Mammary epithelial cell (primary cell): Measurements from ENCODE around the gene CFAP221.

Experiments used
- EZH2 ChIP-seq: IDR thresholded peaks from 2 replicates; pipeline ENCODE4 v1.6.1; 2012; ENCODE audit warnings: low read length, inconsistent platforms, borderline replicate concordance
- TF ChIP-seq, protein P1 (sequence below), 2 donors: IDR thresholded peaks in 1 of 2; conservative IDR thresholded peaks in 1 of 2; 2 replicates each; pipeline ENCODE4 v1.5.1; 2011 to 2012; ENCODE audit warnings: inconsistent platforms in 2 of 2, low read length in 2 of 2, mild to moderate bottlenecking in 2 of 2, control low read depth in 1 of 2, low read depth in 1 of 2; ENCODE audit not compliant: insufficient read depth in 1 of 2; ENCODE audit errors: extremely low read depth in 1 of 2

DNA sequence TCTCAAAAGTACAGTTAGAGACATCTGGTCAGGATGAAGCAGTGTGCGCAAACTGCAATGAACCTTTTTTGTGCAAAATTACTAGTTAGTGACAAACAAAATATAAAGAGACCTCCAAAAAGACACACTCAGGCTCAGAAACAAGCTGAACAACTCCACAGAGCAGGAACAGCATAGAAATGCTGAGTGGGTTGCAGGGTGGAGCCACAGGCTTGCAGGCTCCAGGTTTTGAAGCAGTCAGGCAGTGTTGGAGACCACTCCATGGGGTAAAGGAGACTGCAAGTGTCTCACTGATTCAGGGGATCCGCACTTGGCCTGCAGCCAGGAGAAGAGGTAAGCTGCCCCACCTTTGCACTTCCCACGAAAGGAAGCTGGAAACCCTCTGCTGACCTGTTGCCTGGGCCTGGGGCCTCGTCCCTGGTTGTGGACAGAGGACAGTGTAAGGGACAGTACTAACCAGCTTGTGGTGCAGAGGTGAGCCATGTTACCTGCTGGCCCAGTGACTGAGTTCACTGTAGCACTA lies 36.4 kb downstream of the CFAP221 start:
- TF ChIP-seq, protein P1, sequence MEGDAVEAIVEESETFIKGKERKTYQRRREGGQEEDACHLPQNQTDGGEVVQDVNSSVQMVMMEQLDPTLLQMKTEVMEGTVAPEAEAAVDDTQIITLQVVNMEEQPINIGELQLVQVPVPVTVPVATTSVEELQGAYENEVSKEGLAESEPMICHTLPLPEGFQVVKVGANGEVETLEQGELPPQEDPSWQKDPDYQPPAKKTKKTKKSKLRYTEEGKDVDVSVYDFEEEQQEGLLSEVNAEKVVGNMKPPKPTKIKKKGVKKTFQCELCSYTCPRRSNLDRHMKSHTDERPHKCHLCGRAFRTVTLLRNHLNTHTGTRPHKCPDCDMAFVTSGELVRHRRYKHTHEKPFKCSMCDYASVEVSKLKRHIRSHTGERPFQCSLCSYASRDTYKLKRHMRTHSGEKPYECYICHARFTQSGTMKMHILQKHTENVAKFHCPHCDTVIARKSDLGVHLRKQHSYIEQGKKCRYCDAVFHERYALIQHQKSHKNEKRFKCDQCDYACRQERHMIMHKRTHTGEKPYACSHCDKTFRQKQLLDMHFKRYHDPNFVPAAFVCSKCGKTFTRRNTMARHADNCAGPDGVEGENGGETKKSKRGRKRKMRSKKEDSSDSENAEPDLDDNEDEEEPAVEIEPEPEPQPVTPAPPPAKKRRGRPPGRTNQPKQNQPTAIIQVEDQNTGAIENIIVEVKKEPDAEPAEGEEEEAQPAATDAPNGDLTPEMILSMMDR (conservative IDR thresholded peaks at IDR 0.05 in 1 of 2, IDR thresholded peaks at IDR 0.05 in 1 of 2; ENCODE audit: extremely low read depth in 1 of 2, insufficient read depth in 1 of 2, low read depth in 1 of 2, low read length in 2 of 2): no peak
- no peak for TF ChIP-seq EZH2
